Activated CD4-positive, CD25-positive, alpha-beta regulatory T cell treated with anti-CD3 and anti-CD28 coated beads, Interleukin-2, amount 50 U/mL, for 24 hours (primary cell): ENCODE data around the gene KIFC3.
"Not testable (repeated sequence)": the region's sequence is repeated elsewhere in the genome, so short reads cannot be mapped to it uniquely, and the experiment has no call there.

Source experiments
- ATAC-seq, 2 donors: fragments of 150-1000 bp; cut with Tn5 transposase; one replicate each; pipeline ENCODE4 v1.10.0; 2021; ENCODE audit warnings: mild to moderate bottlenecking in 1 of 2, moderate library complexity in 1 of 2

KIFC3 gene

GRCh38 chr16:57823836-57824235 lies 21.5 kb upstream of the KIFC3 start:
- ATAC-seq: no peak

- ATAC-seq: no peak
These were observed 20.6 kb upstream of the KIFC3 start for GRCh38 chr16:57822856-57823255.

GRCh38 chr16:57822018-57822553 lies 19.8 kb upstream of the KIFC3 start:
- no peak for ATAC-seq

- ATAC-seq: no peak
These were observed 19.1 kb upstream of the KIFC3 start for GRCh38 chr16:57821149-57821971.

- ATAC-seq: no peak
These were observed 16.2 kb upstream of the KIFC3 start for GRCh38 chr16:57818377-57819064.

- no peak for ATAC-seq
These were observed 15.4 kb upstream of the KIFC3 start for GRCh38 chr16:57817680-57818079.

- ATAC-seq: peak in 1 of 2 donors; percentile 42
These were observed 13.9 kb upstream of the KIFC3 start for GRCh38 chr16:57815987-57816745.

- no peak for ATAC-seq
These were observed 12.6 kb upstream of the KIFC3 start for GRCh38 chr16:57814896-57815295.

GRCh38 chr16:57813466-57813865 lies 11.2 kb upstream of the KIFC3 start:
- no peak for ATAC-seq

- ATAC-seq: not testable (repeated sequence)
These were observed 9.0 kb upstream of the KIFC3 start for GRCh38 chr16:57811340-57811739.

GRCh38 chr16:57810197-57811031 lies 8.1 kb upstream of the KIFC3 start:
- peak; percentile 87 to 90 for ATAC-seq

- no peak for ATAC-seq
These were observed 7.2 kb upstream of the KIFC3 start for GRCh38 chr16:57809276-57810196.

GRCh38 chr16:57808589-57809228 lies 6.4 kb upstream of the KIFC3 start:
- ATAC-seq: no peak

GRCh38 chr16:57807968-57808528 lies 5.8 kb upstream of the KIFC3 start:
- peak in 1 of 2 donors; percentile 62 for ATAC-seq

GRCh38 chr16:57807252-57807967 lies 5.1 kb upstream of the KIFC3 start:
- ATAC-seq: no peak

GRCh38 chr16:57805176-57805575 lies 2.9 kb upstream of the KIFC3 start:
- no peak for ATAC-seq

GRCh38 chr16:57804111-57804837 lies 2.0 kb upstream of the KIFC3 start:
- ATAC-seq: no peak

GRCh38 chr16:57803134-57803990 lies 1.1 kb upstream of the KIFC3 start:
- ATAC-seq: no peak
